Stimulated activated CD4-positive, alpha-beta T cell treated with anti-CD3 and anti-CD28 coated beads, Interleukin-4, amount 100 ng/mL, for 24 hours (primary cell): ENCODE results near the gene POP5.
"Not testable (repeated sequence)": the region's sequence is repeated elsewhere in the genome, so short reads cannot be mapped to it uniquely, and the experiment has no call there.

Source experiments
- DNase-seq: peaks from one replicate; pipeline ENCODE4 v3.0.0-alpha.2; 2020

The POP5 gene, protein sequence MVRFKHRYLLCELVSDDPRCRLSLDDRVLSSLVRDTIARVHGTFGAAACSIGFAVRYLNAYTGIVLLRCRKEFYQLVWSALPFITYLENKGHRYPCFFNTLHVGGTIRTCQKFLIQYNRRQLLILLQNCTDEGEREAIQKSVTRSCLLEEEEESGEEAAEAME

DNA sequence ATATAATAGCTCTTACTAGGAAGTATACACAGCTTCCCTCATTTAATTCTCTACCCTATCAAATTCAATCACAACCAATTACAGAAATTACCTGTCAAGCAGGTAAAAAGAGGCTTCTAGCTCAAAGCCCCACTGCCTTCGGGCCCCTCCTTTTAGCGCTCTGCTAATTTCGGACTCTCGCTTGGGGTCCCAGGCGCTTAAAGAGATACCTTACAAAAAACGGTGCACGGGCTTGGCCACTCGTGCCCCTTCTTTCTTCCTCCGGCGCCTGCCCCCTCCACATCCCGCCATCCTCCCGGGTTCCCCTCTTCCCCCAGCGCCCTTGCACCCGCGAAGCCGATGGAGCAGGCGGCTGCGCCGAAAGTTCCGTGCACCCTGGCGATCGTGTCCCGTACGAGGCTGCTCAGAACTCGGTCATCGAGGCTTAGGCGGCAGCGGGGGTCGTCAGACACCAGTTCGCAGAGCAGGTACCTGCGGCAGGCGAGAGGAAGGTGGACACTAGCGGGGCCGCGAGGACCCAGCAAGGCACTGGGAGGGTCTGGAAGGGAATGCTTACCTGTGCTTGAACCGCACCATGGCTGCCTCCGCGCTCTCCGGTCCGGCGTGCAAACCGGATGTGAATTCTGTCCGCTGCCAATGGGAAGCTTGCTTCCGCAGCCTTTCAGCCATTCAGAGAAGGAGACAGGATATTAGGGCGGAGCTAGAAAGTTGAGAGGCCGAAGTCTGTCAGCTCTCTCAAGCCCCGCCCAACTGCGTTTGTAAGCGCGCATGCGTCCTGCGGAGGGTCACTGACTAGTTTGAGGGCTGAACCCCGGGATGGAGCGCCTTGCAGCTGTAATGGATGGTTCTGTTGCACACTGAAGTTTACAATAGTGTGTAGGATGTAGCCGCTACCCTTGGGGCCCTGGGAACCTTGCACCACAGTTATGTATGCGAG lies at the start of gene POP5:
TSS of gene POP5 (minus strand) at position 616 of the 937 bp plus-strand sequence. CDS start at position 576, 40 bp downstream.
- DNase-seq: peak; percentile 96

- DNase-seq: no peak
Observed at GRCh38 chr12:120630104-120630892, 49.1 kb upstream of the POP5 start.

- DNase-seq: no peak
Observed at GRCh38 chr12:120628919-120629318, 47.7 kb upstream of the POP5 start.

DNA sequence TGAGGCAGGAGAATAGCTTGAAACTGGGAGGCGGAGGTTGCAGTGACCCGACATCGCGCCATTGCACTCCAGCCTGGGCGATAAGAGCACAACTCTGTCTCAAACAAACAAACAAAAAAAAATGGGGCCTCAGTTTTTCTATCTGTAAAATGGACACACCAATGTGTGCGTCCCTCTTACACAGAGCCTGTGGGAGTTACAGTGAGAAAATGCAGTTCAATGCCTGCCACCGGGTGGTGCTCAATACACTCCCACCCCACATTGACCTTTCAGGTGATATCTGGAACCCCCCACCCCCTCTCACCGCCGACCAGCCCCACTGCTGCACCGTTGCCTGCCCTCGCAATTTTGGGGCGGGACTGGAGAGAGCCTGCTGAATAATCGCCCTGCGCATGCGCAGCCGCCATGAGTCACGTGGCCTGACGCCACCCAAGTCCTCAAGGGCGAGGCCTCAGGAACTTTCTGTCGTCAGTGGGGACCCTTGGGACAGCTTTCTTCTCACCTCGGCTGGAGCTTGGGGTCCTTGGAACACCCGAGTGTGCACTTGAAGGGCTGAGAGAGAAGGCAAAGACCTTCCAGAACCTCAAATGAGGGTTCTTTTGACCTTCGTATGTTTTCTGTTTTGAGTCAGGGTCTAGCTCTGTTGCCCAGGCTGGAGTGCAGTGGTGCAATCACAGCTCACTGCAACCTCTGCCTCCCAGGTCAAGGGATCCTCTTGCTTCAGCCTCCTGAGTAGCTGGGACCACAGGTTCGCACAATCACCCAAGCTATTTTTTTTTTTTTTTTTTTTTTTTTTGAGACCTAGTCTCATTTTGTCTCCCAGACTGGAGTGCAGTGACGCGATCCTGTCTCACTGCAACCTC lies 44.6 kb upstream of the POP5 start:
- no peak for DNase-seq

GRCh38 chr12:120620624-120621023 lies 39.4 kb upstream of the POP5 start:
- DNase-seq: no peak

DNA sequence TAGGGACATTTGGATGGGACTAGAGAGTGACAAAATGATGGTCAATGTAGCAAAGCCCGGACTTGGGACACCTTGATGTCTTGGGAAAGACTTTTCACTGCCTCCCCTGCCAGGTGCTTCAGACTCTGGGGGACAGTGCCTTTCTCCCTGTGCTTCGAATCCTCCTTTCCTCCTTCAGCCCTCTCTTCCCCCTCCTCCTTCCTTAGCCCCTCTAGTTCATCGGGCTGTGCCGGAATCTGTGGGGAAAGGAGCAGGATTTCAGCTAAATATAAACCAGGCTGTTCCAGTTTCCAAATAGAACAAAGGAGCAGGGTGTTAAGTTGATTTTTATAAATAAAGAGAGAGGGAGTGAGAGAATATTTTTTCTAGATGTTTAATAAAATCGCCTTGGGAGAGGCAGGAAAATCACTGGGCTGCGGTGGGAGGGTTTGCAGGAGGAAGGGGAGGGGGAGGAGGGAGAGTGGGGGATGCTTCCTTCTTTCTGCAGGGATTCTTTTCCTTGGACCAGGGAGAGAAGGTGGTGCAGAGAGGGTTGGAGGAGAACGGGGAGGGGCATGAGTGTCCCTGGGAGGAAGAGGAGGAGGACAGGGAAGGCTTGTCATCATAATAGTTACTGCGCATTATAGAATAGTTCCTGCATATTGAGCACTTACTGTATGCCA lies 37.9 kb upstream of the POP5 start:
- no peak for DNase-seq

GRCh38 chr12:120617767-120618166 lies 36.6 kb upstream of the POP5 start:
- DNase-seq: not testable (repeated sequence)

DNA sequence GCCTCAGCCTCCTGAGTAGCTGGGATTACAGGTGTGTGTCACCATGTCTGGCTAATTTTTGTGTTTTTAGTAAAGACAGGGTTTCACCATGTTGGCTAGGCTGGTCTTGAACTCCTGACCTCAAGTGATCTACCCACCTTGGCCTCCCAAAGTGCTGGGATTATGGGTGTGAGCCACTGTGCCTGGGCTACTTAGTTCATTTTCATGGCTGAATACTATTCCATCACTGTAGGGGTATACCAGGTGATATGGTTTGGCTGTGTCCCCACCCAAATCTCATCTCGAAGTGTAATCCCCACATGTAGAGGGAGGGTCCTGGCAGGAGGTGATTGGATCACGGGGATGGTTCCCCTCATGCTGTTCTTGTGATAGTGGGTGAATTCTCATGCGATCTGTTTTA lies 36.0 kb upstream of the POP5 start:
- not testable (repeated sequence) for DNase-seq

- DNase-seq: no peak
Observed at GRCh38 chr12:120614848-120615247, 33.6 kb upstream of the POP5 start.

DNA sequence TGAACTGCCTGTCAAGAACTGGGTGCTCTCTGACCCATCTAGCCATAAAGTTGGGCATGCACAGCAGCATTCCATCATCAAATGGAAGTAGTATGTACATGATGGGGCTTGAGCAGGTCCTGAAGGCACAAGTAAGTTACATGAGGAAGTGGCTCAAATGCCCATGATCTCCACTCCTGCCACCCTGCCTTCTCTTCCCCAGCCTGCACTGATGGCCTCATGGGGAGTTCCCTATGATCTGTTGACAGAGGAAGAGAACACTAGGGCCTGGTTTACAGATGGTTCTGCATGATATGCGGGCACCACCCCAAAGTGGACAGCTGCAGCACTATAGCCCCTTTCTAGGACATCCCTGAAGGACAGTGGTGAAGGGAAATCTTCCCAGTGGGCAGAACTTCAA lies 30.3 kb upstream of the POP5 start:
- DNase-seq: not testable (repeated sequence)

DNA sequence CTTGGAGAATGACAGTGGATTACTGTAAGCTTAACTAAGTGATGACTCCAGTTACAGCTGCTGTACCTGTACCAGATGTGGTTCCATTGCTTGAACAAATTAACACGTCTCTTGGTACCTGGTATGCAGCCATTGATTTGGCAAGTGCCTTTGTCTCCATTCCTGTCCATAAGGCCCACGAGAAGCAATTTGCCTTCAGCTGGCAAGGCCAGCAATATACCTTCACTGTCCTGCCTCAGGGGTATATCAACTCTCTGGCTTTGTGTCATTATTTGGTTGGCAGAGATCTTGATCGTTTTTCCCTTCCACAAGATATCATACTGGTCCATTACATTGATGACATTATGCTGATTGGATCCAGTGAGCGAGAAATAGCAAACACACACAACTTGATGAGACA lies 29.4 kb upstream of the POP5 start:
- no peak for DNase-seq

GRCh38 chr12:120602416-120602815 lies 21.2 kb upstream of the POP5 start:
- DNase-seq: not testable (repeated sequence)

DNA sequence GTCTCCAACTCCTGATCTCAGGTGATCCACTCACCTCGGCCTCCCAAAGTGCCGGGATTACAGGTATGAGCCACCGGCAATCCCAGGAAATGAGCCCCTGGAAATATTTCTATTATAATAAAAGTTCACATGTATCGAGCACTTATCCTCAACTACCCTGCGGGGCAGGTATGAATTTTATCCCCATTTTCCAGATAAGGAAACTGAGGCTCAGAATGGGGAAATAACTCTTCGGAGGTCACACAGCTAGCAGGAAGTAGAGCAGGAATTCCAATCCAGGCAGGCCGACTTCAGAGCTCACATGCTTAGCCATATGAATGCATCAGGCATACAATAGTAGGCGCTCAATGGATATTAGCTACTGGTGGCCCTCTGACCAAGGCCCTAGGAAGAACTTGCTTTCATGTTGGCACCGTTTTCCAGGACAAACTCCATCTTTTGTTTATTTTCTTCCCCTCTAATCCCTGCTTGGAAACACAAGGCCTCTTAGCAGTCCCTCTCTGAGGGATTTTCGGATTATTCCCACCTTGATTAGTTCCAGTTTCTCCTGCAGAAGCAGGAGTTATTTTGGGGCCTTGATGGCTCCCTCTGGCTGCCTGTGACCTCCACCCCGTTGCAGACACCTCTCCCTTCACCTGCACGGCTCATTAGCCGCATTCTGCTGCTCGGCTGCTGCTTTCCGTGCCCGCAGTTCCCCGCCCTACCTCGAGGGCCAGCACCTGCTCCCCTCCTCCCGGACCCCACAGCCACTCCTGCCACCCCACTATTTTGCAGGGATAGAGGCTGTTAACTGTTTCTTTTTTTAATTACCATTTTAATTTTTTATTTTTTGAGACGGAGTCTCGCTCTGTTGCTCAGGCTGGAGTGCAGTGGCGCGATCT lies 18.7 kb upstream of the POP5 start:
- no peak for DNase-seq

DNA sequence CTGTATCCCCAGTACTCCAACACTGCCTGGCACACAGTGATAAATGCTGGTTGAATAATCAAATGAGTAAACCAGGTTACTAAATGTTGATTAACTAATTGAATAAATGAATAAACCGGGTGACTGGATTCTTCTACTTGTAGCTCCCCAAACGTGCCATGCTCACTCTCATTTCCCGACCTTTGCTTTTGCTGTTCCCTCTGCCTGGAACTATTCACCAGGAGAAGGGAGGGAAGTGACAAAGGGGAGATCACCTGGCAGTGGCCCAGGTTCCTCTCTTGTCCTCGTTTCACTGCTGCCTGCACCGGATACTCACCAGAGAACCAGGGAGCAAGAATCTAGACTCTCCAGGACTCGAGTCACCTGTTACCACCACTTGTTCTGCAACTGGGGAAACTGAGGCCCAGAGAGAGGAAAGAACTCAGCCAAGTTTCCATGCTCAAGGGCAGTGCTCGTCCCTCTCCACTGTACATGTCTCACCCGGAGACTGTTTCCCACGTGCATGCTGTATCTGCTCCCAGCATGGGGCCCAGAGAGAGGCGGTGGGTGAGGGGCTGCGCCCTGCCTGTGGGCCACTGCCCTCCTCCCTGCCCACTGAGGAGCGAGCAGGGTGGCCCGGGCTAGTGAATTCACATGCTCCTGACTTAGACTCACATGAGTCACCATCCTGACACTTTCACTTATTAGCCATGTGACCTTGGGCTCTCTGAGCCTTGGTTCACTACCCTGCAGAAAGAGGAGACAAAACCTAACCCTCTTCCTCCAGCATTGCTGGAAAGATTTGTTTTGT lies 17.7 kb upstream of the POP5 start:
- DNase-seq: no peak

DNA sequence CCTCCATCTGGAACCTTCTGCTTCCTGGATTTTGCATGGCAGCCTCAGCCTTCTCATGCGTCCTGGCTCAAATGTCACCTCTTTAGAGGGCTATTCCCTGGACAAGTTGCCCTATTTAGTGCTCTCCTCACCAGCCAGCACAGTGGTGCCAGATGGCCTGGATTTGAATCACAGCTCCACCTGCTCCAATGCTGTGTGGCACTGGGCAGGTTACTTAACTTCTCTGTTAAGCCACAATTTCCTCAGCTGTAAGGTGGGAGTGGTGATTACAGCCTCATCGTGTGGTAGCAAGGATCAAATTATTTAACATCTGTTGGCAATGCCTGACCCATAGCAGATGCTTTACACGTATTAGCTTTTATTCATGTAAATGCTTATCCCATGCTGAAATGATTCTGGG lies 16.7 kb upstream of the POP5 start:
- DNase-seq: no peak

DNA sequence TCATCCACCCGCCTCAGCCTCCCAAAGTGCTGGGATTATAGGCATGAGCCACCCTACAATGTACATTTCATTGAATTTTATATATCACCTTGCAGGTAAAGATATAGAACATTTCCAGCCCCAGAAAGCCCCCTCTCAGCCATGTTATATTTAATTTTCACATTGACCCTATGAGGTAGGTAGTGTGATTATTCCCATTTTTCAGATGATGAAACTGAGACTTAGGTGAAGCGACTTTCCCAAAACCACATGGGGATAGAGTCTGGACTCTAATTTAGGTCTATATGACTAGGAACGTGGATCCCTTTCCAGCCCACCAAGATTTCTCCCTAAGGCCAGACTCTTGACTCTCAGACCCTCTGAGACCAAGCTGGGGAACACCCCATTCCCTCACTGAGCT lies 15.7 kb upstream of the POP5 start:
- DNase-seq: no peak

GRCh38 chr12:120592121-120593049 lies 11.2 kb upstream of the POP5 start:
- no peak for DNase-seq

DNA sequence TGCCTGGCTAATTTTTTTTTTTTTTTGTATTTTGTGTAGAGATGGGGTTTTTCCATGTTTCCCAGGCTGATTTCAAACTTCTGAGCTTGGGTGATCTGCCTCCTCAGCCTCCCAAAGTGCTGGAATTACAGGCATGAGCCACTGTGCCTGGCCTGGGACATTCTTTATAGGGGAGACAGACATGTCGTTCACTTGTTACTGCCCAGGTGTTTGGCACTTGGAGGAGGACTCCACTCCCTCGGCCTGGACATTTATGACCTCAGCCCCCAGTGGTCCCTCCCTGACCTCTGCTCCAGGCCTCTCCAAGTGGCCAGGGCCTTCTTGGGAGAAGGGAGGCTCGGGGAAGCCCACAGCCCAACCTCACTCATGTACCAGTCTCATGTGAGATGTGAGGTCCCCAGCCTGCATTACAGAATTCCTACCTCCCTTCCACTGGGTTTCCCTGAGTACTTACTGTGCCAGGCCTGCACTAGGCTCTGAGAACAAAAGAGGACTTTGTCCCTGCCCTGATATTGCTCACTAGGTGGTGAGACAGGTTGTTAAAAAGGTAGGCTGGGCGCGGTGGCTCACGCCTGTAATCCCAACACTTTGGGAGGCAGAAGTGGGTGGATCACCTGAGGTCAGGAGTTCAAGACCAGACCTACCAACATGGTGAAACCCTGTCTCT lies 9.7 kb upstream of the POP5 start:
- DNase-seq: no peak
